Endothelial cell of umbilical vein (primary cell): ENCODE data around the gene SULT4A1. TPM values are rescaled to one million over a fixed set of nuclear protein-coding genes. Genes with fewer than 3 reads are reported as not detected.

ENCODE experiments used
- BruUV-seq: library from RNA; stranded (reverse); fragments of 400-500 nt; replicated peaks from 2 replicates; lab custom pipeline; 2021; lab: Mats Ljungman, UMichigan
- CTCF ChIA-PET: fragments of 300-600, 350-600 bp; sonication (Branson Sonifier 250); formaldehyde crosslinking; loops from one replicate; lab custom pipeline; 2021; ENCODE audit warnings: antibody characterized with exemption, inconsistent platforms; lab: Charles Lee
- POLR2A ChIA-PET: fragments of 300-600, 350-600 bp; sonication (Branson Sonifier 250); formaldehyde crosslinking; loops from one replicate; lab custom pipeline; 2021; ENCODE audit warnings: antibody characterized with exemption, inconsistent platforms; lab: Charles Lee
- DNase-seq: peaks from one replicate; pipeline ENCODE4 v3.0.0-alpha.2; 2011; ENCODE audit warnings: low read depth, low spot score
- FAIRE-seq: peaks from 2 replicates; lab custom pipeline; 2011; peaks lifted over from hg19 to GRCh38; lab: Jason Lieb, UNC
- H2AFZ ChIP-seq: 2 replicates; pipeline ENCODE4 v1.6.0; 2012; ENCODE audit warnings: low read depth, low read length, control low read depth, inconsistent platforms
- H3K27ac ChIP-seq: 2 replicates; pipeline ENCODE4 v1.5.1; 2011; ENCODE audit warnings: low read depth, mild to moderate bottlenecking, control low read depth, low read length, moderate library complexity; ENCODE audit not compliant: insufficient read depth
- H3K27me3 ChIP-seq, 2 experiments: 2 replicates each; pipeline versions ENCODE4 v1.6.0 to v1.6.1; 2011; ENCODE audit warnings: low read length in 2 of 2, mixed read lengths in 1 of 2; ENCODE audit not compliant: control insufficient read depth in 2 of 2, insufficient read depth in 2 of 2
- H3K36me3 ChIP-seq, 2 experiments: 2 replicates in 1 of 2; 3 replicates in 1 of 2; pipeline ENCODE4 v1.5.1; 2011; ENCODE audit warnings: low read length in 2 of 2, mild to moderate bottlenecking in 1 of 2, moderate library complexity in 1 of 2; ENCODE audit not compliant: control insufficient read depth in 2 of 2, insufficient read depth in 2 of 2; ENCODE audit errors: extremely low read depth in 1 of 2
- H3K4me1 ChIP-seq: 3 replicates; pipeline ENCODE4 v1.5.1; 2011; ENCODE audit warnings: mild to moderate bottlenecking, low read length; ENCODE audit not compliant: control insufficient read depth, insufficient read depth; ENCODE audit errors: extremely low read depth
- H3K4me2 ChIP-seq: 2 replicates; pipeline ENCODE4 v1.6.1; 2011; ENCODE audit warnings: low read length, control low read depth, mixed read lengths; ENCODE audit not compliant: insufficient read depth
- H3K4me3 ChIP-seq, 3 experiments: fragments of 200-600 bp in 1 of 3; sonication (generic), shearing (Covaris generic) in 1 of 3; replicated peaks in 1 of 3; 2 replicates each; pipeline ENCODE4 v1.5.1; 2011 to 2016; ENCODE audit warnings: control low read depth in 3 of 3, low read length in 3 of 3, mild to moderate bottlenecking in 2 of 3, inconsistent platforms in 1 of 3, low read depth in 1 of 3, moderate library complexity in 1 of 3; ENCODE audit not compliant: insufficient read depth in 1 of 3
- H3K79me2 ChIP-seq: 2 replicates; pipeline ENCODE4 v1.6.0; 2012; ENCODE audit warnings: low read length, inconsistent platforms; ENCODE audit not compliant: control insufficient read depth, insufficient read depth
- H3K9ac ChIP-seq: replicated peaks from 2 replicates; pipeline ENCODE3; 2011; ENCODE audit warnings: low read length, control low read depth; ENCODE audit not compliant: insufficient read depth; ENCODE audit errors: extremely low read depth
- H3K9me1 ChIP-seq: replicated peaks from 3 replicates; pipeline ENCODE4 v1.6.0; 2011; ENCODE audit warnings: mild to moderate bottlenecking, low read length; ENCODE audit not compliant: control insufficient read depth, insufficient read depth; ENCODE audit errors: extremely low read depth
- H3K9me3 ChIP-seq: replicated peaks from 2 replicates; pipeline ENCODE4 v1.5.1; 2012; ENCODE audit warnings: low read length, inconsistent platforms; ENCODE audit not compliant: control insufficient read depth, insufficient read depth
- H4K20me1 ChIP-seq: replicated peaks from 2 replicates; pipeline ENCODE3; 2011; ENCODE audit warnings: mild to moderate bottlenecking, low read length; ENCODE audit not compliant: control insufficient read depth, insufficient read depth; ENCODE audit errors: extremely low read depth
- EZH2 ChIP-seq: IDR thresholded peaks from 2 replicates; pipeline ENCODE4 v1.6.1; 2012; ENCODE audit warnings: borderline replicate concordance, low read depth, mild to moderate bottlenecking, moderate library complexity, low read length, inconsistent platforms; ENCODE audit not compliant: severe bottlenecking
- FOS ChIP-seq: IDR thresholded peaks from 2 replicates; pipeline ENCODE4 v1.6.1; 2011; ENCODE audit warnings: mild to moderate bottlenecking, low read length, moderate library complexity, borderline replicate concordance; ENCODE audit not compliant: insufficient read depth
- GATA2 ChIP-seq: IDR thresholded peaks from 2 replicates; pipeline ENCODE4 v1.7.0; 2011; ENCODE audit warnings: low read depth, mild to moderate bottlenecking, moderate library complexity, mixed read lengths, low read length; ENCODE audit not compliant: insufficient read length, insufficient read depth
- JUN ChIP-seq: IDR thresholded peaks from 2 replicates; pipeline ENCODE4 v1.6.1; 2011; ENCODE audit warnings: borderline replicate concordance, low read depth; ENCODE audit not compliant: insufficient read length, insufficient read depth
- MYC ChIP-seq: IDR thresholded peaks from one replicate; pipeline ENCODE4 v1.6.1; 2011; ENCODE audit warnings: mild to moderate bottlenecking, low read depth, low read length
- POLR2A ChIP-seq: IDR thresholded peaks from 2 replicates; pipeline ENCODE4 v1.6.1; 2012; ENCODE audit warnings: low read depth, mild to moderate bottlenecking, control low read depth, low read length
- POLR2AphosphoS5 ChIP-seq: IDR thresholded peaks from 2 replicates; pipeline ENCODE4 v1.6.1; 2012; ENCODE audit warnings: low read depth, mild to moderate bottlenecking, control low read depth, low read length, moderate library complexity; ENCODE audit not compliant: insufficient read depth
- dilution Hi-C: fragments of 300-500 bp; cut with MboI; formaldehyde crosslinking; loops from one replicate; pipeline ENCODE4 v1.15.0; 2019; ENCODE audit warnings: low sequenced_read_pairs; ENCODE audit not compliant: extremely low pct_ligation_motif_present
- intact Hi-C: fragments of 100-400 bp; cut with micrococcal nuclease; formaldehyde crosslinking; loops from one replicate; pipeline ENCODE4 v1.10.0; 2022
- polyA plus RNA-seq, 4 experiments: library from polyadenylated mRNA; depleted of rRNA in 3 of 4; stranded (reverse) in 3 of 4; unstranded in 1 of 4; fragments of >200 nt; gene quantifications; 2 replicates each; pipeline versions ENCODE4 v1.2.1 to v1.2.3, GENCODE V29; 2011 to 2012; ENCODE audit warnings: missing spikeins in 1 of 4
- total RNA-seq: library from RNA; stranded (reverse); gene quantifications from 2 replicates; pipeline ENCODE4 v1.2.3, GENCODE V29; 2021
- TF ChIP-seq, protein P1 (sequence below), 2 donors: IDR thresholded peaks; 1 replicate in 1 of 2; 2 replicates in 1 of 2; pipeline ENCODE4 v1.5.1; 2011; ENCODE audit warnings: low read length in 2 of 2, mild to moderate bottlenecking in 2 of 2, moderate library complexity in 2 of 2, control low read depth in 1 of 2, inconsistent platforms in 1 of 2, low read depth in 1 of 2; ENCODE audit not compliant: insufficient read depth in 1 of 2; ENCODE audit errors: extremely low read depth in 1 of 2
- TF ChIP-seq, protein P2 (sequence below): IDR thresholded peaks from 2 replicates; pipeline ENCODE4 v1.6.1; 2011; ENCODE audit not compliant: insufficient read depth, insufficient read length

Gene SULT4A1
- total and polyA plus RNA-seq, 2 donors (not counting 3 experiments of a cell fraction or from before 2014, with no cell fraction given) = 0.48 TPM; not detected in 1

DNA sequence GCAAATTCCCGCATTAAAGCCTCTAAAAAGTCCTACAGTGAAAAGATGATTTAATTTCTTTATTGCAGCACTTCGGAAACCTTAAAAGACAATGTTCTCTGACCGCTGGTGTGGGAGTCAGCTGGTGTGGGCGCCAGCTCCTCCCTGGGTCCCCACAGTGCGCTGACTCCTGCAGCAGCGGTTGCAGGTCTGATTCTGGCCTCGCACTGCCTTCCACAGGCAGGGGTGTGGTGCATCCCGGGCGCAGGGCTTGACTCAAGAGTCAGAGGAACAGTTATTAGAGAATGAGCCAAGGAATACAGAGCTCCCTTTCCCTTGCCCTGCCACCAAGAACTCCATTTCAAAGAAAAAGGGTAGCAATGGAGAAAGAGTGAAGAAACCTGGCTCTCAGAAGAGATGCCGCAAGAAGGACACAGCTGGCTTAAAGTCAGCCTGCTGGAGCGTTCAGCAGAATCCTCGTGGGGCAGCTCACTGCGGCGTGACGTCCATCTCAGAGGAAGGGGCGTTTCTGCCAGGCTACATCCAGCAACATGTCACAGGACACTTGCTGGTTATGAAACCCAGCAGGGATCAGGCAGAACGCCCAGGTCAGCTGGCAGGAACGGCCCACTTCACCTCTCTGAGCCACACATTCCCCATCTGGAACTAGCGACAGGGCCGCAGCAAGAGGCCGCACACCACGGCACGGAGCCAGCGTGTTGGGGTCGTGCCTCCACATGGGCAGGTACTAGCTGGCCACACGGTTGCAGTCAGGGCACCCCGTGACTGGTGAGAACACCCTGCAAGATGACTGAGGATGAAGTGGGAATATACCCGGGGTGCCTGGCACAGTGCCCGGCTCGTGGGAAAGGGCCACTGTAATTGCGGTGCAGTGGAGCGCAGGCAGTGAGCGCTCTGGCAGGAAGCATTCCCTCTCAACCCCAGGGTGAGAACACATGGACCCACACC lies 32.1 kb downstream of the SULT4A1 start:
- Histone ChIP-seq H3K9ac (no peak overlapping the region), H3K27ac (no peak overlapping the region), H3K4me3 (no peak overlapping the region), H3K36me3 (no peaks in the 10 kb centered on the region), H3K27me3 (no peaks in the 10 kb centered on the region), H3K9me3 (no peaks in the 10 kb centered on the region), H2AFZ (no peak overlapping the region), H3K4me2 (no peak overlapping the region), H3K79me2 (no peaks in the 10 kb centered on the region), H4K20me1 (no peaks in the 10 kb centered on the region), H3K4me1 (no peaks in the 10 kb centered on the region), H3K9me1 (no peaks in the 10 kb centered on the region)
- ChIA-PET POLR2A (no interaction called here), CTCF (no interaction called here)
- no peak for FAIRE-seq
- no peak for TF ChIP-seq JUN
- no peak for TF ChIP-seq MYC
- no peak for TF ChIP-seq POLR2AphosphoS5
- TF ChIP-seq FOS = no peak
- no peak for TF ChIP-seq EZH2
- TF ChIP-seq, protein P1, sequence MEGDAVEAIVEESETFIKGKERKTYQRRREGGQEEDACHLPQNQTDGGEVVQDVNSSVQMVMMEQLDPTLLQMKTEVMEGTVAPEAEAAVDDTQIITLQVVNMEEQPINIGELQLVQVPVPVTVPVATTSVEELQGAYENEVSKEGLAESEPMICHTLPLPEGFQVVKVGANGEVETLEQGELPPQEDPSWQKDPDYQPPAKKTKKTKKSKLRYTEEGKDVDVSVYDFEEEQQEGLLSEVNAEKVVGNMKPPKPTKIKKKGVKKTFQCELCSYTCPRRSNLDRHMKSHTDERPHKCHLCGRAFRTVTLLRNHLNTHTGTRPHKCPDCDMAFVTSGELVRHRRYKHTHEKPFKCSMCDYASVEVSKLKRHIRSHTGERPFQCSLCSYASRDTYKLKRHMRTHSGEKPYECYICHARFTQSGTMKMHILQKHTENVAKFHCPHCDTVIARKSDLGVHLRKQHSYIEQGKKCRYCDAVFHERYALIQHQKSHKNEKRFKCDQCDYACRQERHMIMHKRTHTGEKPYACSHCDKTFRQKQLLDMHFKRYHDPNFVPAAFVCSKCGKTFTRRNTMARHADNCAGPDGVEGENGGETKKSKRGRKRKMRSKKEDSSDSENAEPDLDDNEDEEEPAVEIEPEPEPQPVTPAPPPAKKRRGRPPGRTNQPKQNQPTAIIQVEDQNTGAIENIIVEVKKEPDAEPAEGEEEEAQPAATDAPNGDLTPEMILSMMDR (IDR thresholded peaks at IDR 0.05; ENCODE audit: extremely low read depth in 1 of 2, insufficient read depth in 1 of 2, low read depth in 1 of 2, low read length in 2 of 2) = no peak
- TF ChIP-seq, protein P2, sequence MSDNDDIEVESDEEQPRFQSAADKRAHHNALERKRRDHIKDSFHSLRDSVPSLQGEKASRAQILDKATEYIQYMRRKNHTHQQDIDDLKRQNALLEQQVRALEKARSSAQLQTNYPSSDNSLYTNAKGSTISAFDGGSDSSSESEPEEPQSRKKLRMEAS = no peak
- no peak for TF ChIP-seq GATA2
- TF ChIP-seq POLR2A = no peak
- dilution Hi-C loops (no loop called here), intact Hi-C loops (no loop called here)
- no TSS peak for BruUV-seq
- DNase-seq = no peak
